ENCODE results near the gene PMM1. TPM values are rescaled to one million over a fixed set of nuclear protein-coding genes. Genes with fewer than 3 reads are reported as not detected.
"Not testable (repeated sequence)": the region's sequence is repeated elsewhere in the genome, so short reads cannot be mapped to it uniquely, and the experiment has no call there.

Gene PMM1
- polyA plus RNA-seq, 1 of the 3 experiments (the other 2 are of a cell fraction), result 46.4 TPM

DNA sequence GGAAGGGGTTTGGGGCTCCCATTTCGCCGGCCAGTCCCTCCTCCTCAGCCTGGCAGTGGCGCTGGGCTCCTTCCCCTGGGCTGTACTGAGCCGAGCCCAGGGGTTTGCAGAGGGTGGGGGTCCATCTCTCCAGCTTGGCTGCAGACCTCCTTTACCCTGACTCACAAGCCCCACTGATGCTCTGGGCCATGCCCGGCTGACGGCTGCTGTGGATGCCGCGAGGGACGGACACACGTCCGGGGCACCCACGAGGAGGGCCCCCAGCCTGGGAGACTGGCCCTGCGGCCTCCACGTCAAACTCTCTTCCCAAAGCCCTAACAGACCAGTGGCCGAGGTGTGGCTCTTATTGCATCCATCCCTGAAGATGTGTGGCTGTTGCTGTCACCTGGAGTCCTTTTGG, 14.1 kb downstream of the PMM1 start (continued):
- TF ChIP-seq, protein P1, sequence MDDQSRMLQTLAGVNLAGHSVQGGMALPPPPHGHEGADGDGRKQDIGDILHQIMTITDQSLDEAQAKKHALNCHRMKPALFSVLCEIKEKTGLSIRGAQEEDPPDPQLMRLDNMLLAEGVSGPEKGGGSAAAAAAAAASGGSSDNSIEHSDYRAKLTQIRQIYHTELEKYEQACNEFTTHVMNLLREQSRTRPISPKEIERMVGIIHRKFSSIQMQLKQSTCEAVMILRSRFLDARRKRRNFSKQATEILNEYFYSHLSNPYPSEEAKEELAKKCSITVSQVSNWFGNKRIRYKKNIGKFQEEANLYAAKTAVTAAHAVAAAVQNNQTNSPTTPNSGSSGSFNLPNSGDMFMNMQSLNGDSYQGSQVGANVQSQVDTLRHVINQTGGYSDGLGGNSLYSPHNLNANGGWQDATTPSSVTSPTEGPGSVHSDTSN (IDR thresholded peaks at IDR 0.05), result no peak
- no peak for TF ChIP-seq TCF12 (IDR thresholded peaks at IDR 0.05)

DNA sequence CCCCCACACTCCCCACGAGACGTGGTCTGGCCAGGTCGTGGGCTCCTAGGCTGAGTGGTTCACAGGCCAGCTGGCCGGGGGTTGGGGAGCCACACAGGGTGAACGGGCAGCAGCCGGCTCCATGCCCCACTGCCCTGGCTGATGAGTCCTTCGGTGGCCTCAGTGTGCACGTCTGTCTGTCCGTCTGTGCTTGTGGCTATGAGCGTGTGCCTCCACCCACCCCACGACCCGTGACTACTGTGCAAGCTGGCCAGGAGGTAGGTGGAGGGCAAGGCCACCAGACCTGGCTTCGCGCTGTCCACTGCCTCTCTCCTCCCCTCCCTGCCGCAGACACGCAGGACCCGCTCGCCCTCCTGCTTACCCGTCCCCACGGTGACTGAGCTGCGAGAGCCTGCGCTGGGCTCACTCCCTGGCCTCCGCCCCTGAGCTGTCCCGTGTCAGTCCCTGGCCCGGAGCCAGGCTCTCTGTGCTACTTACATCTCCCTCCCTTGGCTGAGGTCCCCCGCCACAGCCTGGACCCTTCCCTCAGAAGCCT, 14.7 kb downstream of the PMM1 start:
- Histone ChIP-seq H3K4me1 (ENCODE audit: control insufficient read depth in 1 of 2, insufficient read depth in 2 of 2, low read depth in 1 of 2, low read length in 1 of 2) (no peaks in the 10 kb centered on the region; a peak in 1 of 4 replicates), H3K27me3 (ENCODE audit: insufficient read depth) (no peaks in the 10 kb centered on the region), H3K4me3 (ENCODE audit: low read depth in 2 of 2, low read length in 1 of 2) (no peak overlapping the region), H3K9ac (no peak overlapping the region), H3K27ac (ENCODE audit: low read depth in 2 of 2, low read length in 1 of 2) (no peak overlapping the region), H4K20me1 (ENCODE audit: insufficient read depth) (no peaks in the 10 kb centered on the region), H2AFZ (ENCODE audit: low read depth) (no peak overlapping the region), H3K4me2 (no peak overlapping the region), H3F3A (replicated peaks; ENCODE audit: insufficient read depth) (no peaks in the 10 kb centered on the region), H3K79me2 (ENCODE audit: insufficient read depth) (no peaks in the 10 kb centered on the region), H3K9me3 (no peaks in the 10 kb centered on the region), H3K36me3 (replicated peaks in 1 of 2; ENCODE audit: control insufficient read depth in 1 of 2, insufficient read depth in 2 of 2, low read length in 1 of 2) (no peaks in the 10 kb centered on the region), H3K9me2 (no peaks in the 10 kb centered on the region)
- TF ChIP-seq ELF1 (IDR thresholded peaks at IDR 0.05), result no peak
- TF ChIP-seq FOXM1 (IDR thresholded peaks at IDR 0.05; ENCODE audit: low read depth), result no peak
- no peak for TF ChIP-seq TAF1 (IDR thresholded peaks at IDR 0.05; ENCODE audit: borderline replicate concordance, low read depth, low read length)
- no peak for TF ChIP-seq YY1 (IDR thresholded peaks at IDR 0.05; ENCODE audit: low read depth)
- no peak for TF ChIP-seq RFX5 (IDR thresholded peaks at IDR 0.05; ENCODE audit: low read length)
- TF ChIP-seq, protein P2, sequence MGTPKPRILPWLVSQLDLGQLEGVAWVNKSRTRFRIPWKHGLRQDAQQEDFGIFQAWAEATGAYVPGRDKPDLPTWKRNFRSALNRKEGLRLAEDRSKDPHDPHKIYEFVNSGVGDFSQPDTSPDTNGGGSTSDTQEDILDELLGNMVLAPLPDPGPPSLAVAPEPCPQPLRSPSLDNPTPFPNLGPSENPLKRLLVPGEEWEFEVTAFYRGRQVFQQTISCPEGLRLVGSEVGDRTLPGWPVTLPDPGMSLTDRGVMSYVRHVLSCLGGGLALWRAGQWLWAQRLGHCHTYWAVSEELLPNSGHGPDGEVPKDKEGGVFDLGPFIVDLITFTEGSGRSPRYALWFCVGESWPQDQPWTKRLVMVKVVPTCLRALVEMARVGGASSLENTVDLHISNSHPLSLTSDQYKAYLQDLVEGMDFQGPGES (IDR thresholded peaks at IDR 0.05; ENCODE audit: low read depth, low read length), result no peak
- TF ChIP-seq JUND (IDR thresholded peaks at IDR 0.05), result no peak
- no peak for TF ChIP-seq POLR2AphosphoS5 (IDR thresholded peaks at IDR 0.05; ENCODE audit: low read depth, low read length)
- CTCF ChIA-PET, result interaction anchor here (1.9 kb wide), 1 partner anchor 22 kb away, joined by 7 read pairs; no protein-coding TSS in a partner anchor
- POLR2A ChIA-PET, result no interaction called here
- no CpG with 5 or more reads among the region's 26 CpGs for WGBS (ENCODE audit: low lambda C conversion rate)
- DNase-seq, result no peak

DNA sequence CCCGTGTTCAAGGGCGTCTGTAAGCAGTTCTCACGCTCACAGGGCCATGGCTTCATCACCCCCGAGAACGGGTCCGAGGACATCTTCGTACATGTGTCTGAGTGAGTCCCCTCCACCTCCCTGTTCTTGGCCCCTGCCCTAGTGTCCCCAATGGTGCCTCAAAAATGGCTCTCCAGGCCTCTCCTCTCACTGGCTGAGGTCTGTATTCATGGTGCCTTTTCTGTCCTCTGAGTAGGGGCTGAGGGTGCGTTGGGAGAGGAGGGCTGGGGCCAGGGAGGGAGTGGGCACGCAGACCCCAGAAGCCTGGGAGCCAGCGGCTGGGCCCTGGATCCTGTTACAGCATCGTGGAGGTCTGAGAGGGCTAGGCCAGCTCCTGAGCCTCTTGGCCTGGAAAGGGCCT, 16.0 kb downstream of the PMM1 start:
- Histone ChIP-seq H3K79me2 (ENCODE audit: insufficient read depth) (no peaks in the 10 kb centered on the region), H3K27me3 (ENCODE audit: insufficient read depth) (no peaks in the 10 kb centered on the region), H3K9me2 (no peaks in the 10 kb centered on the region), H3K9ac (no peak overlapping the region), H2AFZ (ENCODE audit: low read depth) (no peak overlapping the region), H3K4me1 (ENCODE audit: control insufficient read depth in 1 of 2, insufficient read depth in 2 of 2, low read depth in 1 of 2, low read length in 1 of 2) (peaks cover 0 to 4% of the 10 kb centered on the region in 2 experiments; a peak in 1 of 4 replicates), H3F3A (replicated peaks; ENCODE audit: insufficient read depth) (no peaks in the 10 kb centered on the region), H3K9me3 (no peaks in the 10 kb centered on the region), H3K36me3 (replicated peaks in 1 of 2; ENCODE audit: control insufficient read depth in 1 of 2, insufficient read depth in 2 of 2, low read length in 1 of 2) (no peaks in the 10 kb centered on the region), H4K20me1 (ENCODE audit: insufficient read depth) (no peaks in the 10 kb centered on the region), H3K4me2 (no peak overlapping the region), H3K27ac (ENCODE audit: low read depth in 2 of 2, low read length in 1 of 2) (no peak overlapping the region), H3K4me3 (ENCODE audit: low read depth in 2 of 2, low read length in 1 of 2) (no peak overlapping the region)
- WGBS (ENCODE audit: low lambda C conversion rate), result no CpG with 5 or more reads among the region's 11 CpGs
- no peak for TF ChIP-seq TEAD4 (IDR thresholded peaks at IDR 0.05; ENCODE audit: borderline replicate concordance, insufficient read depth)
- no peak for TF ChIP-seq CHD2 (IDR thresholded peaks at IDR 0.05; ENCODE audit: low read length, partially characterized antibody)
- TF ChIP-seq MXI1 (IDR thresholded peaks at IDR 0.05; ENCODE audit: low read depth, low read length), result no peak
- TF ChIP-seq SIN3A (IDR thresholded peaks at IDR 0.05; ENCODE audit: borderline replicate concordance, low read depth, low read length), result no peak
- no peak for TF ChIP-seq FOXM1 (IDR thresholded peaks at IDR 0.05; ENCODE audit: low read depth)
- no peak for TF ChIP-seq GATA2 (CRISPR knock-in tag; IDR thresholded peaks at IDR 0.05)
- no peak for TF ChIP-seq RXRA (IDR thresholded peaks at IDR 0.05; ENCODE audit: borderline replicate concordance, low read depth)
- TF ChIP-seq ELF1 (IDR thresholded peaks at IDR 0.05), result no peak
- TF ChIP-seq, protein P3, sequence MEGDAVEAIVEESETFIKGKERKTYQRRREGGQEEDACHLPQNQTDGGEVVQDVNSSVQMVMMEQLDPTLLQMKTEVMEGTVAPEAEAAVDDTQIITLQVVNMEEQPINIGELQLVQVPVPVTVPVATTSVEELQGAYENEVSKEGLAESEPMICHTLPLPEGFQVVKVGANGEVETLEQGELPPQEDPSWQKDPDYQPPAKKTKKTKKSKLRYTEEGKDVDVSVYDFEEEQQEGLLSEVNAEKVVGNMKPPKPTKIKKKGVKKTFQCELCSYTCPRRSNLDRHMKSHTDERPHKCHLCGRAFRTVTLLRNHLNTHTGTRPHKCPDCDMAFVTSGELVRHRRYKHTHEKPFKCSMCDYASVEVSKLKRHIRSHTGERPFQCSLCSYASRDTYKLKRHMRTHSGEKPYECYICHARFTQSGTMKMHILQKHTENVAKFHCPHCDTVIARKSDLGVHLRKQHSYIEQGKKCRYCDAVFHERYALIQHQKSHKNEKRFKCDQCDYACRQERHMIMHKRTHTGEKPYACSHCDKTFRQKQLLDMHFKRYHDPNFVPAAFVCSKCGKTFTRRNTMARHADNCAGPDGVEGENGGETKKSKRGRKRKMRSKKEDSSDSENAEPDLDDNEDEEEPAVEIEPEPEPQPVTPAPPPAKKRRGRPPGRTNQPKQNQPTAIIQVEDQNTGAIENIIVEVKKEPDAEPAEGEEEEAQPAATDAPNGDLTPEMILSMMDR (IDR thresholded peaks at IDR 0.05), result no peak
- CTCF ChIA-PET, result interaction anchor here (1.9 kb wide), 1 partner anchor 23 kb away, joined by 7 read pairs; no protein-coding TSS in a partner anchor
- DNase-seq, result no peak
- POLR2A ChIA-PET, result no interaction called here

DNA sequence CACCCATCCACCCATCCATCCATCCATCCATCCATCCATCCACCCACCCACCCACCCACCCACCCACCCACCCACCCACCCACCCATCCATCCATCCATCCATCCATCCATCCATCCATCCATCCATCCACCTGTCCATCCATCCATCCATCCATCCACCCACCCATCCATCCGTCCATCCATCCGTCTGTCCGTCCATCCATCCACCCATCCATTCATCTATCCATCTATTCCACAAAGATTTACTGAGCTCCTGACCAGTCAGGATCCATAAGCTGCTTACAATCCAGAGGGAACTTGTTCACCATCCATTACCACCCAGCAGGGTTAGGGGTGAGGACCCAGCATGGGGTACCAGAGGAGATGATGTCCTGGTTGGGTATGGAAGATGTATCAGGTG, 17.3 kb downstream of the PMM1 start:
- H3K36me3 ChIP-seq (replicated peaks in 1 of 2; ENCODE audit: control insufficient read depth in 1 of 2, insufficient read depth in 2 of 2, low read length in 1 of 2); H3K9ac ChIP-seq; H3K27ac ChIP-seq (ENCODE audit: low read depth in 2 of 2, low read length in 1 of 2); H3K27me3 ChIP-seq (ENCODE audit: insufficient read depth); H4K20me1 ChIP-seq (ENCODE audit: insufficient read depth); H3K9me2 ChIP-seq; H2AFZ ChIP-seq (ENCODE audit: low read depth); DNase-seq; H3K4me2 ChIP-seq; H3K4me3 ChIP-seq (ENCODE audit: low read depth in 2 of 2, low read length in 1 of 2); H3K79me2 ChIP-seq (ENCODE audit: insufficient read depth); H3K4me1 ChIP-seq (ENCODE audit: control insufficient read depth in 1 of 2, insufficient read depth in 2 of 2, low read depth in 1 of 2, low read length in 1 of 2); CTCF ChIA-PET; H3F3A ChIP-seq (replicated peaks; ENCODE audit: insufficient read depth); H3K9me3 ChIP-seq: not testable (repeated sequence)
- POLR2A ChIA-PET, result interaction anchor here (1.0 kb wide), 1 partner anchor 17 kb away, joined by 3 read pairs; the partner anchor contains the start of gene PMM1
- 91% methylated on average over 3 of the region's 3 CpGs for WGBS (ENCODE audit: low lambda C conversion rate)

Data from SK-N-SH (cell line).